WERI-Rb-1 (cell line): ENCODE data around the gene DDRGK1.
A peak's percentile ranks its signal among the peaks of the same experiment; 100 is the strongest.

Experiments
- DNase-seq: peaks from one replicate; pipeline ENCODE4 v3.0.0-alpha.2; 2020
- H3K27ac ChIP-seq: fragments of 250-450 bp; sonication (Bioruptor Pico); 2 replicates; pipeline ENCODE4 v1.5.1; 2020; ENCODE audit warnings: mild to moderate bottlenecking, moderate library complexity
- H3K27me3 ChIP-seq: fragments of 250-450 bp; sonication (Bioruptor Pico); 2 replicates; pipeline ENCODE4 v1.5.1; 2021; ENCODE audit warnings: mild to moderate bottlenecking, low read depth, moderate library complexity; ENCODE audit not compliant: insufficient read depth, severe bottlenecking
- H3K36me3 ChIP-seq: fragments of 250-450 bp; sonication (Bioruptor Pico); 2 replicates; pipeline ENCODE4 v1.5.1; 2020; ENCODE audit warnings: mild to moderate bottlenecking, moderate library complexity
- H3K4me3 ChIP-seq: 2 replicates; pipeline ENCODE4 v1.5.1; 2011; ENCODE audit warnings: low read depth, mild to moderate bottlenecking, control low read depth, low read length
- H3K9me3 ChIP-seq: fragments of 250-450 bp; sonication (Bioruptor Pico); 2 replicates; pipeline ENCODE4 v1.5.1; 2021; ENCODE audit warnings: mild to moderate bottlenecking, moderate library complexity; ENCODE audit not compliant: severe bottlenecking
- CTCF ChIP-seq: IDR thresholded peaks from 2 replicates; pipeline ENCODE4 v1.5.1; 2011; ENCODE audit warnings: low read depth, mild to moderate bottlenecking, control low read depth, inconsistent platforms, low read length

Gene DDRGK1

GRCh38 chr20:3237958-3238615 lies 33.6 kb upstream of the DDRGK1 start:
- Histone ChIP-seq H3K36me3 (no peaks in the 10 kb centered on the region), H3K27ac (no peak overlapping the region), H3K27me3 (peaks cover 12% of the 10 kb centered on the region), H3K9me3 (peaks cover 4% of the 10 kb centered on the region), H3K4me3 (peak overlapping the region; percentile 59)
- TF ChIP-seq CTCF, result no peak
- no peak for DNase-seq

- DNase-seq, result no peak
- no peak overlapping the region for H3K27ac ChIP-seq
These were observed 32.8 kb upstream of the DDRGK1 start for GRCh38 chr20:3237011-3237957.

GRCh38 chr20:3235666-3236324 lies 31.3 kb upstream of the DDRGK1 start:
- Histone ChIP-seq H3K4me3 (no peak overlapping the region), H3K27ac (no peak overlapping the region), H3K9me3 (peaks cover 4% of the 10 kb centered on the region), H3K27me3 (peaks cover 12% of the 10 kb centered on the region), H3K36me3 (no peaks in the 10 kb centered on the region)
- DNase-seq, result no peak
- TF ChIP-seq CTCF, result no peak

More at GRCh38 chr20:3237011-3237957, 32.8 kb upstream of the DDRGK1 start:
- no peaks in the 10 kb centered on the region for H3K36me3 ChIP-seq
- peaks cover 12% of the 10 kb centered on the region for H3K27me3 ChIP-seq
- no peak for TF ChIP-seq CTCF
- peaks cover 4% of the 10 kb centered on the region for H3K9me3 ChIP-seq
- H3K4me3 ChIP-seq, result no peak overlapping the region

- Histone ChIP-seq H3K4me3 (no peak overlapping the region), H3K27me3 (peaks cover 12% of the 10 kb centered on the region), H3K27ac (no peak overlapping the region), H3K9me3 (peaks cover 4% of the 10 kb centered on the region), H3K36me3 (no peaks in the 10 kb centered on the region)
- no peak for TF ChIP-seq CTCF
- no peak for DNase-seq
These were observed 29.6 kb upstream of the DDRGK1 start for GRCh38 chr20:3233991-3234498.

- Histone ChIP-seq H3K27ac (no peak overlapping the region), H3K27me3 (peaks cover 8% of the 10 kb centered on the region), H3K9me3 (peaks cover 4% of the 10 kb centered on the region), H3K36me3 (no peaks in the 10 kb centered on the region), H3K4me3 (no peak overlapping the region)
- no peak for TF ChIP-seq CTCF
- DNase-seq, result no peak
These were observed 28.9 kb upstream of the DDRGK1 start for GRCh38 chr20:3233131-3233990.
